Thyroid gland (tissue), 4 donors: ENCODE data around the gene RPS6KC1. TPM values are rescaled to one million over a fixed set of nuclear protein-coding genes. Genes with fewer than 3 reads are reported as not detected.
"Not testable (repeated sequence)": the region's sequence is repeated elsewhere in the genome, so short reads cannot be mapped to it uniquely, and the experiment has no call there.

Source experiments
- DNase-seq, 2 donors: peaks; one replicate each; pipeline ENCODE4 v3.0.0-alpha.2; 2019
- H3K27ac ChIP-seq, 3 donors: fragments of 200-600 bp; sonication (generic); 1 replicate in 2 of 3; 2 replicates in 1 of 3; pipeline ENCODE4 v1.5.1; 2016 to 2019; ENCODE audit warnings: mild to moderate bottlenecking in 1 of 3, moderate library complexity in 1 of 3
- H3K27me3 ChIP-seq: fragments of 200-600 bp; sonication (generic); one replicate; pipeline ENCODE4 v1.5.1; 2019
- H3K36me3 ChIP-seq, 2 donors: fragments of 200-600 bp; sonication (generic); one replicate each; pipeline ENCODE4 v1.5.1; 2016 to 2019
- H3K4me1 ChIP-seq, 2 donors: fragments of 200-600 bp; sonication (generic); one replicate each; pipeline ENCODE4 v1.5.1; 2017 to 2019
- H3K4me3 ChIP-seq, 3 donors: fragments of 200-600 bp; sonication (generic); replicated peaks in 1 of 3; 1 replicate in 2 of 3; 2 replicates in 1 of 3; pipeline ENCODE4 v1.5.1; 2016; ENCODE audit warnings: mild to moderate bottlenecking in 1 of 3
- H3K9me3 ChIP-seq: fragments of 200-600 bp; sonication (generic); one replicate; pipeline ENCODE4 v1.5.1; 2017
- POLR2A ChIP-seq, 2 donors: fragments of 450-650 bp; IDR thresholded peaks; one replicate each; pipeline ENCODE4 v1.6.1; 2017; ENCODE audit warnings: antibody characterized with exemption in 2 of 2, mild to moderate bottlenecking in 2 of 2, moderate library complexity in 1 of 2
- WGBS, 2 donors: methylation state at CpG; one replicate each; pipeline ENCODE4 v1.1.5; 2017; 5-methylcytosine and 5-hydroxymethylcytosine counted together
- intact Hi-C: fragments of 100-400 bp; cut with DNase I; formaldehyde crosslinking; loops from one replicate; pipeline ENCODE4 v1.15.1; 2023
- total RNA-seq, 4 donors: library from RNA; depleted of rRNA; stranded (reverse); fragments of >200 nt; gene quantifications; one replicate each; pipeline ENCODE4 v1.2.3, GENCODE V29; 2016
- TF ChIP-seq, protein P1 (sequence below), 6 experiments: fragments of 200-600 bp in 3 of 6; fragments of 450-650 bp in 3 of 6; sonication (generic) in 3 of 6; IDR thresholded peaks; one replicate each; pipeline ENCODE4 v1.5.1; 2016 to 2019; ENCODE audit warnings: antibody characterized with exemption in 6 of 6, mild to moderate bottlenecking in 2 of 6, inconsistent platforms in 1 of 6, moderate library complexity in 1 of 6

The RPS6KC1 gene
- total RNA-seq, 4 donors from 2014 or later = 20.3 to 29.9 (median 22.1) TPM

DNA sequence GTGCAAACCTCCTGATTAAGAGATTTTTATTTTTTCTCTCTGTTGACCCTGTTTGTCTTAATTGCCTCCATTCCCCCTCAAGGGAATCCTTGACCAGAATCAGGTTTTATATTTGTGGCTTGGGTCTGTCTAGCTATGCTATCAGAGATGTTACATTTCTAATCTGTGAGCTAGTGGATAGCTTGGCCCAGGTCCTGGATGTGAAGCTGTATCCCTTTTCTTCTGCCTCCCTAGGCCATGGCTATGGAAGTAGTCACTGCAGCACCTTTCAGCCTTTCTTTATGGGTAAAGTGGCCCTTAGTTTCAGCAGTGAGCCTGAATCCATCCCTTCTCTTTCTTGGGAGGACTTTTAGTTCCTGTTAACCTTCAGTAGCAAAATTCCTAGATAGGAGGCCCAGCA, 18.4 kb upstream of the RPS6KC1 start:
- no peaks in the 10 kb centered on the region for H3K36me3 ChIP-seq
- no peaks in the 10 kb centered on the region for H3K4me1 ChIP-seq
- no peak for TF ChIP-seq POLR2A (IDR thresholded peaks at IDR 0.05)
- TF ChIP-seq, protein P1, sequence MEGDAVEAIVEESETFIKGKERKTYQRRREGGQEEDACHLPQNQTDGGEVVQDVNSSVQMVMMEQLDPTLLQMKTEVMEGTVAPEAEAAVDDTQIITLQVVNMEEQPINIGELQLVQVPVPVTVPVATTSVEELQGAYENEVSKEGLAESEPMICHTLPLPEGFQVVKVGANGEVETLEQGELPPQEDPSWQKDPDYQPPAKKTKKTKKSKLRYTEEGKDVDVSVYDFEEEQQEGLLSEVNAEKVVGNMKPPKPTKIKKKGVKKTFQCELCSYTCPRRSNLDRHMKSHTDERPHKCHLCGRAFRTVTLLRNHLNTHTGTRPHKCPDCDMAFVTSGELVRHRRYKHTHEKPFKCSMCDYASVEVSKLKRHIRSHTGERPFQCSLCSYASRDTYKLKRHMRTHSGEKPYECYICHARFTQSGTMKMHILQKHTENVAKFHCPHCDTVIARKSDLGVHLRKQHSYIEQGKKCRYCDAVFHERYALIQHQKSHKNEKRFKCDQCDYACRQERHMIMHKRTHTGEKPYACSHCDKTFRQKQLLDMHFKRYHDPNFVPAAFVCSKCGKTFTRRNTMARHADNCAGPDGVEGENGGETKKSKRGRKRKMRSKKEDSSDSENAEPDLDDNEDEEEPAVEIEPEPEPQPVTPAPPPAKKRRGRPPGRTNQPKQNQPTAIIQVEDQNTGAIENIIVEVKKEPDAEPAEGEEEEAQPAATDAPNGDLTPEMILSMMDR (IDR thresholded peaks at IDR 0.05) = no peak
- no peak for DNase-seq
- H3K9me3 ChIP-seq = no peaks in the 10 kb centered on the region
- peaks cover 5% of the 10 kb centered on the region for H3K27me3 ChIP-seq
- no peak overlapping the region for H3K4me3 ChIP-seq
- no peak overlapping the region for H3K27ac ChIP-seq
- intact Hi-C loops = no loop called here

DNA sequence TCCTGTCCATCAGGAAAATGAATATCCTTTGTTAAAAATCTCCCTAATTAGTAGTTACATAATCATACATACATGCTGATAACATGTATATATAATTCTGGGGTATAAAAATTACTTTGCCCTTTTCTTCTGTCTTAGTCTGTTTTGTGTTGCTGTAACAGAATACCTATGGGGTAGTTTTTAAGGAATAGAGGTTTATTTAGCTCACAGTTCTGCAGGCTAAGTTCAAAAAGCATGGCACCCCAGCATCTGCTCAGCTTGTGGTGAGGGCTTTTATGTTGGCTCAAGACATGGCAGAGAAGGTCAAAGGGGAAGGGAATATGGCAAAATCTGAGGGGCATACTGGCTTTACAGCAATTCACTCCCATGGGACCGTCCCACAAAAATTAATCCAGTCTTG, 16.3 kb upstream of the RPS6KC1 start:
- H3K27me3 ChIP-seq = peaks cover 5% of the 10 kb centered on the region
- 92 to 95% methylated on average over 1 of the region's 1 CpG for WGBS, 2 donors
- intact Hi-C loops = no loop called here
- no peaks in the 10 kb centered on the region for H3K9me3 ChIP-seq
- no peaks in the 10 kb centered on the region for H3K36me3 ChIP-seq
- no peak overlapping the region for H3K27ac ChIP-seq
- TF ChIP-seq, protein P1 (IDR thresholded peaks at IDR 0.05) = no peak
- TF ChIP-seq POLR2A (IDR thresholded peaks at IDR 0.05) = no peak
- H3K4me1 ChIP-seq = no peaks in the 10 kb centered on the region
- no peak overlapping the region for H3K4me3 ChIP-seq
- no peak for DNase-seq

DNA sequence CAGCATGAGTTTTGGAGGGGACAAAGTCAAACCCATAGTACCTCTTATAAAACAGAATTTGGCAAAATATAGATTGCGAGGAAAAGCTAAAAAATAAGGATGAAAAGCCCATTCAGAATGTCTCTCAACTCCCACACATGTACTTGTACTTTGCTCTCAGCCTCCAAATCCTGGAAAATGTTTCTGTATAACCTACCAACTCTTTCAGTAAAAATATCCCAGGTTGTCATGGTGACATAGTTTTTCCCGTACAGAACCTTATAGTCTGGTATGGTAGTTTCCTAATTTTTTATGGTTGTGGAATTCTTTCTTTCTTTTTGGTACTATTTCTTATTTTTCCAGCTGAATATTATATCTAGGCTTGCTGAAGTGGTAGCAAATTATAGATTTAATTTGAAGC, 15.5 kb upstream of the RPS6KC1 start:
- H3K27me3 ChIP-seq = peaks cover 5% of the 10 kb centered on the region
- no peaks in the 10 kb centered on the region for H3K36me3 ChIP-seq
- TF ChIP-seq, protein P1 (IDR thresholded peaks at IDR 0.05) = no peak
- no peak for TF ChIP-seq POLR2A (IDR thresholded peaks at IDR 0.05)
- H3K9me3 ChIP-seq = no peaks in the 10 kb centered on the region
- intact Hi-C loops = no loop called here
- no peak overlapping the region for H3K27ac ChIP-seq
- DNase-seq = no peak
- WGBS, 2 donors = 83 to 84% methylated on average over 2 of the region's 2 CpGs
- H3K4me1 ChIP-seq = no peaks in the 10 kb centered on the region
- no peak overlapping the region for H3K4me3 ChIP-seq

DNA sequence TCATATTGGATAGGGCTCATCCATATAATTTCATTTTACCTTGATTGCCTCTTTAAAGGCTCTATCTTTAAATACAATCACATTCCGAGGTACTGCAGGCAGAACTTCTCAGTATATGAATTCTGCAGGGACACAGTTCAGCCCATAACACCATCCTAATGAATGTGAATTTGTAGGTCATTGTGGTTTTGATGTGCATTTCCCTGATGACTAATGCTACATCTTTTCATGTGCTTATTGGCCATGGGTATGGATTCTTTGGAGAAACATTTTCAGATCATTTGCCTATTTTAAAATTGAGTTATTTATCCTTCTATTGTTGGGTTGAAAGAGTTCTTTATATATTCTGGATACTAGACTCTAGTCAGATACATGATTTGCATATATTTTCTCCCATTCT, 9.6 kb upstream of the RPS6KC1 start:
- H3K4me3 ChIP-seq = no peak overlapping the region
- WGBS, 2 donors = 73 to 76% methylated on average over 1 of the region's 1 CpG
- intact Hi-C loops = no loop called here
- H3K9me3 ChIP-seq = no peaks in the 10 kb centered on the region
- DNase-seq = no peak
- H3K27me3 ChIP-seq = no peaks in the 10 kb centered on the region
- TF ChIP-seq, protein P1 (IDR thresholded peaks at IDR 0.05) = no peak
- no peak for TF ChIP-seq POLR2A (IDR thresholded peaks at IDR 0.05)
- no peaks in the 10 kb centered on the region for H3K36me3 ChIP-seq
- H3K4me1 ChIP-seq = no peaks in the 10 kb centered on the region
- no peak overlapping the region for H3K27ac ChIP-seq

DNA sequence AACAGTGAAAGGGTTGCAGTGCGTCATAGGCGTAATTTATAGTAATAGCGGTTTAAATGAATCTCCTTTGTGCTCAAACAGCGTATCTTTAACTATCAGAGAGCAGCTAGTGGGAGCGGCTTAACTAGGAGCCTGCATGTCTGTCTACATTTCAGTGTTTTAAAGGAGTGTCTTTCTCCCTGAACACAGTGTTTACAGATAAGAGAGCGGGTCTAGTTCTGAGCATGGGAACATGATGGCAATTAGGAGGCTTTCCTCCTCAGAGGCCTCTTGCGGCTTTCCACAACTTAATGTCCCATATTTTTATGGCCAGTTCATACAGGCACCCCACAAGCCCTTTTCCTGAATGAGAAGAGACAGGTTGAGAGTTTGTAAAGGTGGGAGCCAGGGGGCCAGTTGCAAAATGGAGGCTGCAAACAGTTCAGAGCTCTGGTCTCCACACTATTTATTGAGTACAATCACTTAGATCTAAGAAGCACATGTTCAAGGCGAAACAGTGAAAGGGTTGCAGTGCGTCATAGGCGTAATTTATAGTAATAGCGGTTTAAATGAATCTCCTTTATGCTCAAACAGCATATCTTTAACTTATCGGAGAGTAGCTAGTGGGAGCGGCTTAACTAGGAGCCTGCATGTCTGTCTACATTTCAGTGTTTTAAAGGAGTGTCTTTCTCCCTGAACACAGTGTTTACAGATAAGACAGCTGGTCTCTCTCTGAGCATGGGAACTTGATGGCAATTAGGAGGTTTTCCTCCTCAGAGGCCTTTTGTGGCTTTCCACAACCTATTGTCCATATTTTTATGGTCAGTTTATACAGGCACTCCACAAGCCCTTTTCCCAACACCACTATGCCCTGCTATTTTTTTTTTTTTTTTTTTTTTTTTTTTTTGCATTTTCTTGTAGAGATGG, 5.5 kb upstream of the RPS6KC1 start:
- H3K27ac ChIP-seq, DNase-seq, H3K27me3 ChIP-seq, H3K4me1 ChIP-seq, intact Hi-C loops, H3K4me3 ChIP-seq, H3K9me3 ChIP-seq, H3K36me3 ChIP-seq: not testable (repeated sequence)
- whole genome bisulfite sequencing, 2 donors = 84 to 89% methylated on average over 13 of the region's 13 CpGs
